ENCODE data around the gene CAMK4. TPM values are rescaled to one million over a fixed set of nuclear protein-coding genes. Genes with fewer than 3 reads are reported as not detected.

CAMK4 gene
- total and polyA plus RNA-seq, 2 experiments from 2014 or later, result 4.2 to 7.3 TPM

DNA sequence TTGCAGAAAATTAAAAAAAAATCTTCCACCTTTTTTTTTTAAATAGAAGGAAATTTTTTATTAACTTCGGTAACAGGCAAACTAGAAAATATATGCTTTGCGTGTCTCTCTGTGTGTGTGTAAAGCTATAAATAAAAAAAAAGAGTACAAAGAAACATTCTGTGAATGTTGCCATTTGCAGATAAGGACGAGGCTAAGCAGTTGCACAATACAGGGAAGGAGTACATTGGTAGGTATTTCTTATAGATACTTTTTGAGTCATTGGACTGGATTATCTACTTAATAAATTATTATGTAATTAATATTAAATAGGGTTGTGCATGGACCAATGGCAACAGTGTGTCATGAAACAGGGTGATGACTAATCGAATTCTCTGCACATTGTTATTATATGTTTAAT is 102.4 kb downstream of the CAMK4 start (continued):
- TF ChIP-seq STAT1 (IDR thresholded peaks at IDR 0.05; ENCODE audit: unreplicated experiment), result no peak
- no peak for TF ChIP-seq CREB1 (CRISPR knock-in tag; IDR thresholded peaks at IDR 0.05; ENCODE audit: low read depth)
- TF ChIP-seq EZH2 (IDR thresholded peaks at IDR 0.05; ENCODE audit: low read depth, unreplicated experiment), result no peak
- TF ChIP-seq JUNB (IDR thresholded peaks at IDR 0.05; ENCODE audit: unreplicated experiment), result no peak
- TF ChIP-seq ZNF114 (CRISPR knock-in tag; IDR thresholded peaks at IDR 0.05), result no peak
- TF ChIP-seq ZNF331 (CRISPR knock-in tag; IDR thresholded peaks at IDR 0.05; ENCODE audit: low read depth), result no peak
- no peak for TF ChIP-seq POLR2AphosphoS5 (IDR thresholded peaks at IDR 0.05; ENCODE audit: low read depth)
- TF ChIP-seq NANOG (IDR thresholded peaks at IDR 0.05; ENCODE audit: borderline replicate concordance), result no peak

- no peaks in the 10 kb centered on the region for H3K4me1 ChIP-seq (ENCODE audit: insufficient read depth)
- H3K27ac Mint-ChIP-seq, result no peak overlapping the region
- H3K36me3 ChIP-seq (ENCODE audit: insufficient read depth), result no peaks in the 10 kb centered on the region
- no peak overlapping the region for H3K4me2 ChIP-seq
- no peak overlapping the region for H3K4me3 ChIP-seq
- no peaks in the 10 kb centered on the region for H3K9me3 Mint-ChIP-seq
- no peak overlapping the region for H2AFZ ChIP-seq
- TF ChIP-seq JUNB (IDR thresholded peaks at IDR 0.05; ENCODE audit: unreplicated experiment) (no peak), NANOG (IDR thresholded peaks at IDR 0.05; ENCODE audit: borderline replicate concordance) (no peak), ZNF114 (CRISPR knock-in tag; IDR thresholded peaks at IDR 0.05) (no peak), STAT1 (IDR thresholded peaks at IDR 0.05; ENCODE audit: unreplicated experiment) (no peak), ZNF462 (CRISPR knock-in tag; IDR thresholded peaks at IDR 0.05) (no peak), CREB1 (CRISPR knock-in tag; IDR thresholded peaks at IDR 0.05; ENCODE audit: low read depth) (no peak)
- TF ChIP-seq, protein P1, sequence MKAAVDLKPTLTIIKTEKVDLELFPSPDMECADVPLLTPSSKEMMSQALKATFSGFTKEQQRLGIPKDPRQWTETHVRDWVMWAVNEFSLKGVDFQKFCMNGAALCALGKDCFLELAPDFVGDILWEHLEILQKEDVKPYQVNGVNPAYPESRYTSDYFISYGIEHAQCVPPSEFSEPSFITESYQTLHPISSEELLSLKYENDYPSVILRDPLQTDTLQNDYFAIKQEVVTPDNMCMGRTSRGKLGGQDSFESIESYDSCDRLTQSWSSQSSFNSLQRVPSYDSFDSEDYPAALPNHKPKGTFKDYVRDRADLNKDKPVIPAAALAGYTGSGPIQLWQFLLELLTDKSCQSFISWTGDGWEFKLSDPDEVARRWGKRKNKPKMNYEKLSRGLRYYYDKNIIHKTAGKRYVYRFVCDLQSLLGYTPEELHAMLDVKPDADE (IDR thresholded peaks at IDR 0.05), result no peak
- TF ChIP-seq, protein P2, sequence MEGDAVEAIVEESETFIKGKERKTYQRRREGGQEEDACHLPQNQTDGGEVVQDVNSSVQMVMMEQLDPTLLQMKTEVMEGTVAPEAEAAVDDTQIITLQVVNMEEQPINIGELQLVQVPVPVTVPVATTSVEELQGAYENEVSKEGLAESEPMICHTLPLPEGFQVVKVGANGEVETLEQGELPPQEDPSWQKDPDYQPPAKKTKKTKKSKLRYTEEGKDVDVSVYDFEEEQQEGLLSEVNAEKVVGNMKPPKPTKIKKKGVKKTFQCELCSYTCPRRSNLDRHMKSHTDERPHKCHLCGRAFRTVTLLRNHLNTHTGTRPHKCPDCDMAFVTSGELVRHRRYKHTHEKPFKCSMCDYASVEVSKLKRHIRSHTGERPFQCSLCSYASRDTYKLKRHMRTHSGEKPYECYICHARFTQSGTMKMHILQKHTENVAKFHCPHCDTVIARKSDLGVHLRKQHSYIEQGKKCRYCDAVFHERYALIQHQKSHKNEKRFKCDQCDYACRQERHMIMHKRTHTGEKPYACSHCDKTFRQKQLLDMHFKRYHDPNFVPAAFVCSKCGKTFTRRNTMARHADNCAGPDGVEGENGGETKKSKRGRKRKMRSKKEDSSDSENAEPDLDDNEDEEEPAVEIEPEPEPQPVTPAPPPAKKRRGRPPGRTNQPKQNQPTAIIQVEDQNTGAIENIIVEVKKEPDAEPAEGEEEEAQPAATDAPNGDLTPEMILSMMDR (conservative IDR thresholded peaks at IDR 0.05; ENCODE audit: low read depth in 2 of 2), result no peak
- no peaks in the 10 kb centered on the region for H3K27me3 Mint-ChIP-seq (ENCODE audit: insufficient read depth, low read depth, poor library complexity)
- no peaks in the 10 kb centered on the region for H3K36me3 Mint-ChIP-seq (ENCODE audit: low read depth)
- H4K20me1 ChIP-seq (replicated peaks; ENCODE audit: insufficient read depth), result no peaks in the 10 kb centered on the region
- DNase-seq (ENCODE audit: low spot score) (no peak), ATAC-seq (no peak)
- H3K4me1 Mint-ChIP-seq, result peaks cover 6% of the 10 kb centered on the region; the same call in 2 of the 3 replicates
- H3F3A ChIP-seq (replicated peaks; ENCODE audit: low read depth), result no peaks in the 10 kb centered on the region
- no peak overlapping the region for H3K27ac ChIP-seq (ENCODE audit: low read depth)
- H3K79me2 ChIP-seq (replicated peaks; ENCODE audit: insufficient read depth), result no peaks in the 10 kb centered on the region
- H3K27me3 ChIP-seq (ENCODE audit: insufficient read depth), result no peaks in the 10 kb centered on the region
- no peak overlapping the region for H3K4me3 Mint-ChIP-seq
- H3K9me2 ChIP-seq (ENCODE audit: insufficient read depth), result no peaks in the 10 kb centered on the region
Measured at GRCh38 chr5:111337133-111337532, 112.9 kb downstream of the CAMK4 start.
